ENCODE data around the gene SUSD3. TPM values are rescaled to one million over a fixed set of nuclear protein-coding genes. Genes with fewer than 3 reads are reported as not detected.
"Not testable (repeated sequence)": the region's sequence is repeated elsewhere in the genome, so short reads cannot be mapped to it uniquely, and the experiment has no call there.

Gene SUSD3
- total RNA-seq, 4 donors from 2014 or later: 2.8 to 6.4 (median 5.1) TPM

DNA sequence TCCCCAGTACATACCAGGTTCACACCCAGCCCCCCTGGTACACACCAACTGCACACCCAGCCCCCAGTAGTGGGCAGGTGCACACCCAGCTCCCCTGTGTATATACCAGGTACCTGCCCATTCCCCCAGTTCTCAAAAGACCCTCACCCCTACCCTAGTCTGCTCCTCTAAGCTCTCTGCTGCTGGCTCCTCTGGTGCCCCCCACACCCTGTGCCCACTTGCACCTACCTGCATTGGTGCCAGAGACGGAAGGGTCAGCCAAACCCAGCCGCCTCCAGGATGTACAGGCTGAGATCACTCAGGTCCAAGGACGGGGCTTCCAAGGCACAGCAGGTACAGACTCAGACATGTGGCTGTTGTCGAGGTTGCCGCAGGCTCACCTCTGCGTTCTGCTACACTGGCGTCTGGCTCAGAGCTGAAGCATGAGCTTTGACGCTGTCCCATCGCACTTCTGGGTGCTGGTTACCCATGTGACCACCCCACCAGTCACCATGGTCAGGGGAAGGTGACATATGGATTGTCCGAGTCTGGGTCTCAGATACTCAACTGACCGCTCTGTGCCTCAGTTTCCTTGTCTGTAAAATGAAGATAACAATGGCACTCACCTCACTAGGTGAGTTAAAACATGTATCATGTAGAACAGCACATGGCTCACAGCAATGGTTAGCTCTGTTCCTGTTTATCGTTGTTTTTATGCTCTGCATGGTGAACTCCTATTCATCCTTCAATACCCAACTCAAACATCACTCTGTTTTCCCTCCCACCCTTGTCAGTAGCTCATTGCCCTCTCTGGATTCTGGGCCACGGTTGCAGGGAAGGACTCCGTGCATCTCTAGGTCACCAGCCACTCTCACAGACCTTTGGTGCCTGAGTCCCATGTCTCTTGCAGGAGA lies 45.3 kb upstream of the SUSD3 start:
- WGBS: 97% methylated on average over 14 of the region's 14 CpGs
- TF ChIP-seq POLR2A (IDR thresholded peaks at IDR 0.05) (no peak), EP300 (IDR thresholded peaks at IDR 0.05) (no peak), POLR2AphosphoS5 (IDR thresholded peaks at IDR 0.05) (no peak)
- TF ChIP-seq, protein P1, sequence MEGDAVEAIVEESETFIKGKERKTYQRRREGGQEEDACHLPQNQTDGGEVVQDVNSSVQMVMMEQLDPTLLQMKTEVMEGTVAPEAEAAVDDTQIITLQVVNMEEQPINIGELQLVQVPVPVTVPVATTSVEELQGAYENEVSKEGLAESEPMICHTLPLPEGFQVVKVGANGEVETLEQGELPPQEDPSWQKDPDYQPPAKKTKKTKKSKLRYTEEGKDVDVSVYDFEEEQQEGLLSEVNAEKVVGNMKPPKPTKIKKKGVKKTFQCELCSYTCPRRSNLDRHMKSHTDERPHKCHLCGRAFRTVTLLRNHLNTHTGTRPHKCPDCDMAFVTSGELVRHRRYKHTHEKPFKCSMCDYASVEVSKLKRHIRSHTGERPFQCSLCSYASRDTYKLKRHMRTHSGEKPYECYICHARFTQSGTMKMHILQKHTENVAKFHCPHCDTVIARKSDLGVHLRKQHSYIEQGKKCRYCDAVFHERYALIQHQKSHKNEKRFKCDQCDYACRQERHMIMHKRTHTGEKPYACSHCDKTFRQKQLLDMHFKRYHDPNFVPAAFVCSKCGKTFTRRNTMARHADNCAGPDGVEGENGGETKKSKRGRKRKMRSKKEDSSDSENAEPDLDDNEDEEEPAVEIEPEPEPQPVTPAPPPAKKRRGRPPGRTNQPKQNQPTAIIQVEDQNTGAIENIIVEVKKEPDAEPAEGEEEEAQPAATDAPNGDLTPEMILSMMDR (IDR thresholded peaks at IDR 0.05): no peak
- DNase-seq (ENCODE audit: low spot score in 2 of 2): no peak

DNA sequence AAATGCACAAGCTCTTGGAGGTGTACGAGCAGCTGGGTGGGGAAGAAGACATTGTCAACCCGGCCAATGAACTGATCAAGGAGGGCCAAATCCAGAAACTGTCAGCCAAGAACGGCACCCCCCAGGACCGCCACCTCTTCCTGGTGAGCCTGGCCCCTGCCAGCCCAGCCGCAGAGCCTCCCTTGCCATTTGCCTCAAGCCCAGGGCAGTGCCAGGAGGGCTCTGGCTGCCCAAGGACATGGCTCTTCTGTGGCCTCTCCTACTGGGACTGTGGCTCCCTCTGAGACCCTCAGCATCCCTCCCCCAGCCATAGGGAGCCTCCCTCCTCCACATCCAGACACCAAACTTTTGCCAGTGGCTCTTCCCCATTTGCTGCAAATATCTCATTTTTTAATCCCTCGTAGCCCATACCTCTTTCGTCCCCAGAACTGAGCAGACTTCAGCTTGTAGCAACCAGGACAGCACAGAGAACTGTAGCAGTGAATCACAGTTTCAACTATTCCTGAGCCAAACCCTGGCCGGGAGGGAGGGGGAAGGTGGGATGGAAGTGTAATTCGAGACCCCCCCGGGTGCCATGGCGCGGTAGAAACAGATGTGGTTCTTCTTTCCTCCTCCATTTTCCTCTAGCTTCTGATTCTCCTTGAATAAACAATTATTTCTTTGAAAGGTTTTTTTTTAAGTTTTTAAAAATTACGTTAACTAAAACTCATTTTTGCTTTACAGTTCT lies 44.5 kb upstream of the SUSD3 start:
- TF ChIP-seq POLR2AphosphoS5 (IDR thresholded peaks at IDR 0.05) (no peak), EP300 (IDR thresholded peaks at IDR 0.05) (no peak)
- DNase-seq (ENCODE audit: low spot score in 2 of 2): peak in 1 of 2 donors; percentile 61
- Histone ChIP-seq H3K9me3 (no peaks in the 10 kb centered on the region), H3K4me1 (no peaks in the 10 kb centered on the region), H3K36me3 (peaks cover 14% of the 10 kb centered on the region), H3K27ac (no peak overlapping the region), H3K27me3 (no peaks in the 10 kb centered on the region), H3K4me3 (no peak overlapping the region)
- WGBS: 70% methylated on average over 13 of the region's 13 CpGs

More for the DNA sequence above, 45.3 kb upstream of the SUSD3 start:
- no peaks in the 10 kb centered on the region for H3K4me1 ChIP-seq
- no peak overlapping the region for H3K27ac ChIP-seq
- H3K9me3 ChIP-seq: no peaks in the 10 kb centered on the region
- H3K27me3 ChIP-seq: no peaks in the 10 kb centered on the region
- H3K4me3 ChIP-seq: no peak overlapping the region
- peaks cover 13% of the 10 kb centered on the region for H3K36me3 ChIP-seq

DNA sequence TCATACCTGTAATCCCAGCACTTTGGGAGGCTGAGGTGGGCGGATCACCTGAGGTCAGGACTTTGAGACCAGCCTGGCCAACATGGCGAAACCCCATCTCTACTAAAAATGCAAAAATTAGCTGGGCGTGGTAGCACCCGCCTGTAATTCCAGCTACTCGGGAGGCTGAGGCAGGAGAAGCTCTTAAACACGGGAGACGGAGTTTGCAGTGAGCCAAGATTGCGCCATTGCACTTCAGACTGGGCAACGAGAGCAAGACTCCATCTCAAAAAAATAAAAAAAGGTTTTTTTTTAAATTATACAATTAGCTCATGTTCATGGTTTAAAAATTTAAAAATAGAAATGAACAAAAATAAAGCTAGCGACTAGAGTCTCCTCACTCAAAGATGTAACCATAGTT lies 43.3 kb upstream of the SUSD3 start:
- not testable (repeated sequence) for H3K4me1 ChIP-seq; H3K4me3 ChIP-seq; H3K27ac ChIP-seq; H3K9me3 ChIP-seq; H3K27me3 ChIP-seq; DNase-seq (ENCODE audit: low spot score in 2 of 2)
- WGBS: 78% methylated on average over 9 of the region's 10 CpGs
- peaks cover 20% of the 10 kb centered on the region for H3K36me3 ChIP-seq

DNA sequence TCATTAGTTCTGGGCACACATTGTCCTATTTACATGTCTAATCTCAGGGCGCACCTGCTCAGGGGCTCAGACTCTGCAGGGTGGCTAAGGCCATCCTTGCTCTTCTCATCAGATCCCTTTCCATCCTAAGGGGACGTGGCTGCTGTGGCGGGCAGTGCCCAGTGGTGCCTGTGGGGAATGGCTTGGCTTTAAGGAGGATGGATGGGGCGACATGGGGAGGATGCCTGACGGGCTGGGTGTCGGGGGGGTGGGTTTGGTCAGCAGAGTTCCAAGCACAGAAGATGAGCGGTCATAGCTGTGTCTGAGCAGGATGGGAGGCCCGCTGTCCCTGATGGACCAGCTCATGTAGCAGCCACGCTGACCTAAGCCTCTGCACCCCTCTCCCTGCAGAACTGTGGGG lies 40.9 kb upstream of the SUSD3 start:
- 100% methylated on average over 6 of the region's 9 CpGs for WGBS
- TF ChIP-seq, protein P1 (IDR thresholded peaks at IDR 0.05): no peak
- TF ChIP-seq POLR2AphosphoS5 (IDR thresholded peaks at IDR 0.05): no peak
- TF ChIP-seq EP300 (IDR thresholded peaks at IDR 0.05): no peak
- TF ChIP-seq POLR2A (IDR thresholded peaks at IDR 0.05): no peak
- Histone ChIP-seq H3K4me3 (no peak overlapping the region), H3K27me3 (no peaks in the 10 kb centered on the region), H3K4me1 (no peaks in the 10 kb centered on the region), H3K36me3 (peaks cover 27% of the 10 kb centered on the region), H3K27ac (no peak overlapping the region), H3K9me3 (no peaks in the 10 kb centered on the region)
- peak in 1 of 2 donors; percentile 61 for DNase-seq (ENCODE audit: low spot score in 2 of 2)

DNA sequence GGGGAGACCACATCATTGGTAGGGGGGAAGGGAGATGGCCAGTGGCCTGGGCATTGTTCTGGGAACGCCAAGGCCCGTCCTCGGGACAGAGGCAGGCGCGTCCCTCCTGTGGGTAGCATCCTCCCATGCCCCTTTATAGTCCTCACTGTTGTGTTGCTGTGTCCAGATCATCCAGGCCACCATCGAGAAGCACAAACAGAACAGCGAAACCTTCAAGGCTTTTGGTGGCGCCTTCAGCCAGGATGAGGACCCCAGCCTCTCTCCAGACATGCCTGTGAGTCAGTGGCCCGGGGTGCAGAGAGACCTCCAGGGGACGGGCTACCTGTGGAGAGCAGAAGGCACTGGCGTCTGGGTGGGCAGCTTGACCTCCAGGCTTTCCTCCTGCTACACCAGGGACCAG lies 38.4 kb upstream of the SUSD3 start:
- H3K4me1 ChIP-seq: no peaks in the 10 kb centered on the region
- TF ChIP-seq, protein P1 (IDR thresholded peaks at IDR 0.05): no peak
- TF ChIP-seq POLR2A (IDR thresholded peaks at IDR 0.05) (no peak), EP300 (IDR thresholded peaks at IDR 0.05) (no peak), POLR2AphosphoS5 (IDR thresholded peaks at IDR 0.05) (no peak)
- no peak overlapping the region for H3K4me3 ChIP-seq
- peak in 1 of 2 donors; percentile 72 for DNase-seq (ENCODE audit: low spot score in 2 of 2)
- H3K36me3 ChIP-seq: peaks cover 20% of the 10 kb centered on the region
- H3K27me3 ChIP-seq: no peaks in the 10 kb centered on the region
- no peaks in the 10 kb centered on the region for H3K9me3 ChIP-seq
- H3K27ac ChIP-seq: no peak overlapping the region
- whole genome bisulfite sequencing: 91% methylated on average over 11 of the region's 11 CpGs
